Heart left ventricle (tissue), 16 donors: ENCODE results near the gene MCF2L. TPM values are rescaled to one million over a fixed set of nuclear protein-coding genes. Genes with fewer than 3 reads are reported as not detected.

Experiments used
- ATAC-seq, 4 donors: fragments of 200-7000 bp; cut with Tn5 transposase; one replicate each; pipeline ENCODE4 v1.9.1; 2020 to 2022; ENCODE audit warnings: moderate library complexity in 4 of 4, mild to moderate bottlenecking in 3 of 4, moderate number of reproducible peaks in 1 of 4
- DNase-seq, 5 donors: peaks; one replicate each; pipeline ENCODE4 v3.0.0-alpha.2; 2020
- H3K27ac ChIP-seq, 12 donors: fragments of 200-600 bp; sonication (generic) in 4 of 12; one replicate each; pipeline versions ENCODE4 v1.5.0 to v1.8.0; 2016 to 2022; ENCODE audit warnings: mild to moderate bottlenecking in 2 of 12
- H3K27me3 ChIP-seq, 9 donors: fragments of 200-600 bp; sonication (generic) in 2 of 9; one replicate each; pipeline versions ENCODE4 v1.5.1 to v1.8.0; 2016 to 2022; ENCODE audit warnings: mild to moderate bottlenecking in 3 of 9
- H3K36me3 ChIP-seq, 9 donors: fragments of 200-600 bp; sonication (generic) in 2 of 9; one replicate each; pipeline versions ENCODE4 v1.5.0 to v1.8.0; 2018 to 2022; ENCODE audit warnings: mild to moderate bottlenecking in 2 of 9
- H3K4me1 ChIP-seq, 12 donors: fragments of 200-600 bp; sonication (generic) in 4 of 12; one replicate each; pipeline versions ENCODE4 v1.5.0 to v1.8.0; 2016 to 2022; ENCODE audit warnings: mild to moderate bottlenecking in 3 of 12
- H3K4me3 ChIP-seq, 12 donors: fragments of 200-600 bp; sonication (generic) in 4 of 12; one replicate each; pipeline versions ENCODE4 v1.5.0 to v1.8.0; 2017 to 2022; ENCODE audit warnings: mild to moderate bottlenecking in 9 of 12, moderate library complexity in 4 of 12
- H3K9me3 ChIP-seq, 12 donors: fragments of 200-600 bp; sonication (generic) in 4 of 12; one replicate each; pipeline versions ENCODE4 v1.5.0 to v1.8.0; 2016 to 2022; ENCODE audit warnings: mild to moderate bottlenecking in 1 of 12
- CTCF ChIP-seq, 12 donors: fragments of 200-600 bp; sonication (generic) in 4 of 12; IDR thresholded peaks; one replicate each; pipeline versions ENCODE4 v1.5.0 to v1.8.0; 2018 to 2022; ENCODE audit warnings: antibody characterized with exemption in 12 of 12, mild to moderate bottlenecking in 5 of 12
- POLR2A ChIP-seq, 2 donors: fragments of 450-650 bp; IDR thresholded peaks; one replicate each; pipeline ENCODE4 v1.6.1; 2017; ENCODE audit warnings: antibody characterized with exemption in 2 of 2, mild to moderate bottlenecking in 2 of 2, moderate library complexity in 2 of 2
- WGBS, 4 donors: extraction: QIAGEN DNeasy Blood & Tissue Kit in 2 of 4; methylation state at CpG; one replicate each; pipeline versions ENCODE4 v1.1.5 to v1.1.7; 2013 to 2018; 5-methylcytosine and 5-hydroxymethylcytosine counted together
- intact Hi-C, 10 donors: fragments of 100-400 bp; cut with DNase I; formaldehyde crosslinking; loops; one replicate each; pipeline versions ENCODE4 v1.11.1 to v1.14.2; 2022
- polyA plus RNA-seq, 2 donors: library from polyadenylated mRNA; stranded (reverse); fragments of 200-250 nt; gene quantifications; one replicate each; pipeline ENCODE4 v1.2.3, GENCODE V29; 2013
- total RNA-seq, 9 donors: library from RNA; depleted of rRNA in 2 of 9; stranded (reverse); fragments of >200 nt in 2 of 9; fragmentation: NEBNext Ultra II Directional in 3 of 9; extraction: Animal tissue kit (Norgen Biotek cat#: 25700) in 3 of 9; gene quantifications; one replicate each; pipeline versions ENCODE4 v1.1.0 to v1.2.4, GENCODE V29; 2016 to 2023
- donor health status: ischemic (EF 13 %, LVEDD 7.1; RV severe dilation, severe dysfunction).
- donor health status: healthy with polysubstance abuse.
- donor health status: DM: no; HTN: yes; CAD: no.
- donor health status: DM: no; HTN: no; CAD: no.
- donor health status: ischemic (EF 25% LVEDD 6.9; RV normal size, moderate dysfunction).
- donor health status: ischemic (EF 25% LVEDD 5.7; RV mildly dilated, moderate dysfunction).
- donor health status: healthy.
- donor health status: DM: yes; HTN: yes; CAD: no.
- donor health status: ischemic (EF 35%, LVEDD 5.7; RV mildly dilated, moderate dysfunction).
- donor health status: nonischemic (EF 11% LVEDD 7.7; RV severe dilation, severe dysfunction).
- donor health status: DM: yes; HTN: yes; CAD: no.
- donor health status: PGD.
- donor health status: ischemic (EF 29% LVEDD 5.4; RV normal size, mild dysfunction).
- donor health status: nonischemic (EF 23%, LVEDD 6.1; RV moderate dilation, normal function).

The MCF2L gene
- total and polyA plus RNA-seq, 11 donors = 26.0 to 61.0 (median 42.7) TPM

DNA sequence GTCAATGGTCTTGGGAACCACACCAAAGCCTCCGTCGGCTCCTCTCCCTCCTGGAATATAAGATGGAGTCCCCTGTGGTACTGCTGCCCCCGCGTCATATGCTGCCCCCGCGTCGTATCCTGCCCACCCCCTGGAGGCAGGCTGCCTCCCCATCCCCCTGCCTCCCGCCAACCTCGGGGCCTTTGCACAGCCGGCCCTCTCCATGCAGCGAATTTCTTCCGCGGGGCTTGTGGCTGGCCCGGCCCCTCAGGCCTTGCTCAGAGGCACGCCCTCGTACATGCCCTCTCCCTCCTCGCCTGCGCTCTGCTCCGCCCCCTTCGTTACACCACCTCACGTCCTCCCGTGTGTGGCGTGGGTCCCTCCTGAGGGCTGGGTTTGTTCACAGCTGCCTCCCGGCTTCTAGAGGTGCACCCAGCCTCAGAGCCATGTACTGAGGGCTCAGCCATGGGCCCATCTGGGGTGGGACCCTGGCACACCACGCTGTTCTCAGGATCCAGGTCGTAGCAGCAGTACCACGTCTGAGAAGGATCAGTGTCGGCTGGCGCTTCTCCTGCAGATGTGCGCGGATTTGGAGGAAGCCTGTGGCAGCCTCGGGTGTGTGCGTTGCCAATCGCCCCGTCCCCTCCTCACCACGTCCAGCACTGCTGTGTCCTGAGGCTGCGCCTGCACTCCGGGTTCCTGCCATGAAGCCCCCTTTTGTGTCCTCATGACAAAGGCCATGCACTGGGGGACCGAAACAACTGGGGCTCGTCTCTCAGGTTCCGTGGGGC lies 47.7 kb downstream of the MCF2L start:
- H3K4me3 ChIP-seq = no peak overlapping the region
- no peaks in the 10 kb centered on the region for H3K9me3 ChIP-seq
- TF ChIP-seq CTCF (IDR thresholded peaks at IDR 0.05) (no peak), POLR2A (IDR thresholded peaks at IDR 0.05) (no peak)
- peak in 1 of 4 donors; percentile 29 for ATAC-seq
- intact Hi-C loops = no loop called here
- no peaks in the 10 kb centered on the region for H3K27me3 ChIP-seq
- peaks cover 0 to 19% (median under 1%) of the 10 kb centered on the region in 12 donors for H3K4me1 ChIP-seq
- H3K27ac ChIP-seq = no peak overlapping the region
- 90 to 93% (median 91%) methylated on average over 32 to 41 of the region's 41 CpGs for WGBS, 4 donors
- peaks cover 0 to 49% (median 4%) of the 10 kb centered on the region in 9 donors for H3K36me3 ChIP-seq
- no peak for DNase-seq

DNA sequence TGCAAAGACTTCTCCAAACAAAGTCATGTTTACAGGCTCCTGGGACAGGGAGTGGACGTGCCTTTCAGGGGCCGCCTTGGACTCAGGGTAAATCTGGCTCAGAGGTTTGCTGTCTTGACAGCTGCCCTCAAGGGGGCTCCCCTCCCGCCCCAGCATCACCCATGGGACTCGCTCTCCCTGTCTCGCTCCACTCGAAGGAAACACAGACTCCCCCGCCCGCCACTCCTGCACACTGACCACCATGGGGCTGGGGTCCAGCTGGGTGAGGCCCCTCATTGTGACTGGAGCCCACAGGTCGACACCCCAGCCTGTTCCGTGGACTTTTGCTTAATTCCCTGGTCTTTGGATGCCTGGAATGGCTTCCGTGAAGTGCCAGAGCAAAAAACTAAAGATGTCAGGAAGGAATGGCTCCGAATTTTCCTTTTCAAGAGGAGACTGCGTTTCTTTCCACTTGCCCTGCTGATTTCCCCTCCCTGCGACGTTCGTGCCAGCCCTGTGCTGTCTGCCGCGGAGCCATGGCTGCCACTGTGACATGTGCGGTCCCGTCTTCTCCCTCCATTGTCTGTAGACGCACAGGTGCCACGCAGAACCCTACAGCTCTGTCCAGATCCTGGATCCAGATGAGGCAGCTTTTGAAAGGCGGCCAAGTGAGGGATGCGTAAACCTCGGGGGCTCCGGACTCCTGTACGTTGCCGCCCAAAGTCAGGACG lies 48.6 kb downstream of the MCF2L start:
- H3K4me3 ChIP-seq = no peak overlapping the region
- no peak for TF ChIP-seq POLR2A (IDR thresholded peaks at IDR 0.05)
- no peak for TF ChIP-seq CTCF (IDR thresholded peaks at IDR 0.05)
- DNase-seq = no peak
- intact Hi-C loops = no loop called here
- no peak for ATAC-seq
- H3K27me3 ChIP-seq = no peaks in the 10 kb centered on the region
- no peaks in the 10 kb centered on the region for H3K9me3 ChIP-seq
- peaks cover 0 to 28% (median 6%) of the 10 kb centered on the region in 12 donors for H3K4me1 ChIP-seq
- 80 to 87% (median 83%) methylated on average over 29 of the region's 29 CpGs for WGBS, 4 donors
- no peak overlapping the region for H3K27ac ChIP-seq
- peaks cover 0 to 49% (median 4%) of the 10 kb centered on the region in 9 donors for H3K36me3 ChIP-seq

GRCh38 chr13:113018676-113019465 lies 49.9 kb downstream of the MCF2L start:
- WGBS, 4 donors = 81 to 91% (median 84%) methylated on average over 33 of the region's 33 CpGs
- DNase-seq = no peak

More at GRCh38 chr13:113018676-113019465, 49.9 kb downstream of the MCF2L start:
- Histone ChIP-seq H3K9me3 (no peaks in the 10 kb centered on the region), H3K27me3 (no peaks in the 10 kb centered on the region), H3K36me3 (peaks cover 0 to 49% (median 4%) of the 10 kb centered on the region in 9 donors), H3K27ac (no peak overlapping the region), H3K4me3 (no peak overlapping the region), H3K4me1 (peaks cover 0 to 30% (median 10%) of the 10 kb centered on the region in 12 donors)
- intact Hi-C loops = no loop called here
- ATAC-seq = no peak
- TF ChIP-seq POLR2A (IDR thresholded peaks at IDR 0.05) (no peak), CTCF (IDR thresholded peaks at IDR 0.05) (no peak)
